ENCODE data around the gene VWA5B1.

- TF ChIP-seq POLR2A (IDR thresholded peaks at IDR 0.05), result no peak
- TF ChIP-seq, protein P1, sequence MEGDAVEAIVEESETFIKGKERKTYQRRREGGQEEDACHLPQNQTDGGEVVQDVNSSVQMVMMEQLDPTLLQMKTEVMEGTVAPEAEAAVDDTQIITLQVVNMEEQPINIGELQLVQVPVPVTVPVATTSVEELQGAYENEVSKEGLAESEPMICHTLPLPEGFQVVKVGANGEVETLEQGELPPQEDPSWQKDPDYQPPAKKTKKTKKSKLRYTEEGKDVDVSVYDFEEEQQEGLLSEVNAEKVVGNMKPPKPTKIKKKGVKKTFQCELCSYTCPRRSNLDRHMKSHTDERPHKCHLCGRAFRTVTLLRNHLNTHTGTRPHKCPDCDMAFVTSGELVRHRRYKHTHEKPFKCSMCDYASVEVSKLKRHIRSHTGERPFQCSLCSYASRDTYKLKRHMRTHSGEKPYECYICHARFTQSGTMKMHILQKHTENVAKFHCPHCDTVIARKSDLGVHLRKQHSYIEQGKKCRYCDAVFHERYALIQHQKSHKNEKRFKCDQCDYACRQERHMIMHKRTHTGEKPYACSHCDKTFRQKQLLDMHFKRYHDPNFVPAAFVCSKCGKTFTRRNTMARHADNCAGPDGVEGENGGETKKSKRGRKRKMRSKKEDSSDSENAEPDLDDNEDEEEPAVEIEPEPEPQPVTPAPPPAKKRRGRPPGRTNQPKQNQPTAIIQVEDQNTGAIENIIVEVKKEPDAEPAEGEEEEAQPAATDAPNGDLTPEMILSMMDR (IDR thresholded peaks at IDR 0.05), result no peak
These were observed 10.3 kb upstream of the VWA5B1 start for GRCh38 chr1:20280341-20280740.
